ENCODE measurements around the gene LSM2.

DNA sequence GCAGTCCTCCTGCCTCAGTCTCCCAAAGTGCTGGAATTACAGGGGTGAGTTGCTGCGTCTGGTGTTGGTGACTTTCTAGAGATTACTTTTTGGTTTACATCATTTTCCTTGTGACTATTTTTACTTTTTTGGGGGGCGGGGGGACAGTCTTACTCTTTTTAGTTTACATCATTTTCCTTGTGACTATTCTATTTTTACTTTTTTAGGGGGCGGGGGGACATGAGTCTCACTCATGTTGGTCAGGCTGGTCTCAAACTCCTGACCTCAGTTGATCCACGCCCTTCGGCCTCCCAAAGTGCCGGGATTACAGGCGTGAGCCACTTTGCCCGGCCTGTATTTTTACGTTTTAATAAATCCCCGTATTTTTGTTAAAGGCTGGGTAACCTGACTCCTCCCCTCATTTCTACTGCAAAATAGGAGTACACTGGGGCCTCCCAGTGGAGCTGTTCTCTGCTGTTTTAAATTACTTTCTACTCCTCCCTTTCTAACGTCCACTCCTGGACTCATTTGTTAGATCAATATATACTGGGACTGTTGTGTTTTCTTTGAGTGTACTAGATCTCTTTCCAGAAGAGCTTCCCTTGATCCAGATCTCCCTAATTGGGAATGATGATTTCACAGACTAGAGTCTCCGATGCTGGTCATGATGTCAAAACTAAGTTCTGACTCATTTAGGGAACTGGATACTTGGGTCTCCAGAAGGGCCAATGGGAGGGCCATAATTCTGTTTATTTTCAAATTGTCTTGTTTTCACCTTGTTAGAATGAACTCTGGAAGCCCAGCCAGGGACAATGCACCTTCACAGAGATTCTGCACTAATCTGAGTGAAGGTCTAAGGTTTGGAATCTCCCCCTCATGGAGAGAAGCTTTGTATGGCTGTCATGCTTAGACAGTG is 30.0 kb upstream of the LSM2 start:
- TF ChIP-seq CTCF (conservative IDR thresholded peaks at IDR 0.05; ENCODE audit: low read length) (peak; percentile 55), EZH2phosphoT487 (IDR thresholded peaks at IDR 0.05; ENCODE audit: borderline replicate concordance, low read depth, low read length) (no peak)
